WERI-Rb-1 (cell line): Measurements from ENCODE around the gene TNFRSF19.

Experiments used
- DNase-seq: peaks from one replicate; pipeline ENCODE4 v3.0.0-alpha.2; 2020
- H3K27ac ChIP-seq: fragments of 250-450 bp; sonication (Bioruptor Pico); 2 replicates; pipeline ENCODE4 v1.5.1; 2020; ENCODE audit warnings: mild to moderate bottlenecking, moderate library complexity
- H3K27me3 ChIP-seq: fragments of 250-450 bp; sonication (Bioruptor Pico); 2 replicates; pipeline ENCODE4 v1.5.1; 2021; ENCODE audit warnings: mild to moderate bottlenecking, low read depth, moderate library complexity; ENCODE audit not compliant: insufficient read depth, severe bottlenecking
- H3K36me3 ChIP-seq: fragments of 250-450 bp; sonication (Bioruptor Pico); 2 replicates; pipeline ENCODE4 v1.5.1; 2020; ENCODE audit warnings: mild to moderate bottlenecking, moderate library complexity
- H3K4me3 ChIP-seq: 2 replicates; pipeline ENCODE4 v1.5.1; 2011; ENCODE audit warnings: low read depth, mild to moderate bottlenecking, control low read depth, low read length
- H3K9me3 ChIP-seq: fragments of 250-450 bp; sonication (Bioruptor Pico); 2 replicates; pipeline ENCODE4 v1.5.1; 2021; ENCODE audit warnings: mild to moderate bottlenecking, moderate library complexity; ENCODE audit not compliant: severe bottlenecking
- CTCF ChIP-seq: IDR thresholded peaks from 2 replicates; pipeline ENCODE4 v1.5.1; 2011; ENCODE audit warnings: low read depth, mild to moderate bottlenecking, control low read depth, inconsistent platforms, low read length

The TNFRSF19 gene

DNA sequence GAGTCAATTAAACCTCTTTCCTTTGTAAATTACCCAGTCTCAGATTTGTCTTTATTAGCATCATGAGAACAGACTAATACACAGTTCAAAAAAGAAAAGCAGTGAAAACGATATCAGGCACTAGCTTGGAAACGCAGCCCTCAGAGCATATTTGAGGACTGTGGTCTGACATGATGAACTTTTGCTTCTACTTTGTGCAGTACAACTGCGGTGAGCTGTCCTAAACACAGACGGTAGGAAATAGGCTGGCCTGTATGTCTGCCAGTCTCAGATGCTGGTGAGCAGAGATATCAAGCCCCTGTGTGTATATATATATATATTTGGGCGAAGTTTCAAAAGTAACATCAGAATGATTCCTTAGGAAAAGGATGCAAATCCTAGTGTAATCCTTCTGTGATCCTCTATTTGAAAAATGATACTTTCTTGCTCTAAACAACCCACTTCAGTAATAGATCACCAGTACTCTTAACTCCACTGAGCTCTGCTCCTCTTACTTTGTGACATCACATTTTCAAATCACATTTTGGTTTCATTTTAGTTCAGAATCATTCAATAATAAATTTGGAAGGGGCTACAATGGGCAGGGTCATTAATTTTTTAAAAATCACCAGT lies 74.4 kb downstream of the TNFRSF19 start:
- no peak overlapping the region for H3K4me3 ChIP-seq
- no peak for DNase-seq
- H3K36me3 ChIP-seq = no peaks in the 10 kb centered on the region
- H3K27ac ChIP-seq = no peak overlapping the region
- H3K27me3 ChIP-seq = no peaks in the 10 kb centered on the region
- TF ChIP-seq CTCF = no peak
- no peaks in the 10 kb centered on the region for H3K9me3 ChIP-seq

- Histone ChIP-seq H3K27ac (no peak overlapping the region), H3K27me3 (no peaks in the 10 kb centered on the region), H3K9me3 (no peaks in the 10 kb centered on the region), H3K36me3 (no peaks in the 10 kb centered on the region), H3K4me3 (no peak overlapping the region)
- TF ChIP-seq CTCF = no peak
- no peak for DNase-seq
Observed at GRCh38 chr13:23645851-23646250, 75.6 kb downstream of the TNFRSF19 start.

- no peaks in the 10 kb centered on the region for H3K27me3 ChIP-seq
- no peak for TF ChIP-seq CTCF
- H3K9me3 ChIP-seq = no peaks in the 10 kb centered on the region
- no peak overlapping the region for H3K4me3 ChIP-seq
- no peak overlapping the region for H3K27ac ChIP-seq
- no peaks in the 10 kb centered on the region for H3K36me3 ChIP-seq
- DNase-seq = no peak
Observed at GRCh38 chr13:23651439-23651838, 81.2 kb downstream of the TNFRSF19 start.

GRCh38 chr13:23651887-23652286 lies 81.7 kb downstream of the TNFRSF19 start:
- H3K9me3 ChIP-seq = no peaks in the 10 kb centered on the region
- no peaks in the 10 kb centered on the region for H3K36me3 ChIP-seq
- no peak for DNase-seq
- no peak overlapping the region for H3K4me3 ChIP-seq
- TF ChIP-seq CTCF = no peak
- no peak overlapping the region; the same call in 1 of the 2 replicates for H3K27ac ChIP-seq
- H3K27me3 ChIP-seq = no peaks in the 10 kb centered on the region

DNA sequence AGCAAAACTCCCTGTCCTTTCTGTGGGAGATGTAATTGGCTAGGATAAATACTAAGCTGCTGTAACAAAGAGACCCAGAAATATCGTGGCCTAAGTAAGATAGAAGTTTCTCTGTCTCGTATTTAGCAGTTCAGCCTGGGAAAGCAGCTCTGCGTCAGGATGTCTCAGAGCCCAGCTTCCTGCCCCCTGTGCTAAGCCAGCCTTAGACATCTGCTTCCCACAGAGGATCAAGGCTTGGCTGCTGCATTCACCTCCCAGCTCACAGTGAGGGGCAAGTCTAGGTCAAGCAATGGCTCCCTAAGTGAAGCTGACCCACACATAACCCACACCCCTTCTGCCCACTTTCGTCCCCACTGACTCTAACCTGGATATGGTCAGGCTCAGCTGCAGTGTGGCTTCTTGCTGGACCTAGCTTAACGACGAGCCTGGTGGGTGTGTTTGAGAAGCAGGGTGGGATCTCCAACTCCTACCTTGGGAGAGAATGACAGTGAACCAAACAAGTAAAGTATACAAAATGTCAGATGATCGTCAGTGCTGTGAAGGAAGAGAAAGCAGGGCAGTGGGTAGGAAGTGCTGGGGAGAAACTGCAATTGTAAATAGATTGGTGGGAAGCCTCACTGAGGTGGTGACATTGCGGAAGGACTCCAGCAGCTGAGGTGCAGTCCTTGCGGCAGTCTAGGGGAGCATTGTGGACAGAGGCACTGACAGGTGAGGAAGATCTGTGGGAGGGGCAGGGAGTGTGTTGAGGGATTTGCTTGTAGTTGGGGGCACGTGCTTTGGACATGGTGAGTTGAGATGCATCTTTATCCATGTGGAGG lies 82.9 kb downstream of the TNFRSF19 start:
- Histone ChIP-seq H3K36me3 (no peaks in the 10 kb centered on the region), H3K9me3 (no peaks in the 10 kb centered on the region), H3K4me3 (no peak overlapping the region), H3K27me3 (no peaks in the 10 kb centered on the region), H3K27ac (peak overlapping the region; percentile 29)
- no peak for TF ChIP-seq CTCF
- DNase-seq = peak; percentile 91
